Activated CD4-positive, CD25-positive, alpha-beta regulatory T cell treated with anti-CD3 and anti-CD28 coated beads, Interleukin-2, amount 50 U/mL, for 24 hours (primary cell): Measurements from ENCODE around the gene AKAP8L.

Source experiments
- ATAC-seq, 2 donors: fragments of 150-1000 bp; cut with Tn5 transposase; one replicate each; pipeline ENCODE4 v1.10.0; 2021; ENCODE audit warnings: mild to moderate bottlenecking in 1 of 2, moderate library complexity in 1 of 2

The AKAP8L gene, protein sequence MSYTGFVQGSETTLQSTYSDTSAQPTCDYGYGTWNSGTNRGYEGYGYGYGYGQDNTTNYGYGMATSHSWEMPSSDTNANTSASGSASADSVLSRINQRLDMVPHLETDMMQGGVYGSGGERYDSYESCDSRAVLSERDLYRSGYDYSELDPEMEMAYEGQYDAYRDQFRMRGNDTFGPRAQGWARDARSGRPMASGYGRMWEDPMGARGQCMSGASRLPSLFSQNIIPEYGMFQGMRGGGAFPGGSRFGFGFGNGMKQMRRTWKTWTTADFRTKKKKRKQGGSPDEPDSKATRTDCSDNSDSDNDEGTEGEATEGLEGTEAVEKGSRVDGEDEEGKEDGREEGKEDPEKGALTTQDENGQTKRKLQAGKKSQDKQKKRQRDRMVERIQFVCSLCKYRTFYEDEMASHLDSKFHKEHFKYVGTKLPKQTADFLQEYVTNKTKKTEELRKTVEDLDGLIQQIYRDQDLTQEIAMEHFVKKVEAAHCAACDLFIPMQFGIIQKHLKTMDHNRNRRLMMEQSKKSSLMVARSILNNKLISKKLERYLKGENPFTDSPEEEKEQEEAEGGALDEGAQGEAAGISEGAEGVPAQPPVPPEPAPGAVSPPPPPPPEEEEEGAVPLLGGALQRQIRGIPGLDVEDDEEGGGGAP

DNA sequence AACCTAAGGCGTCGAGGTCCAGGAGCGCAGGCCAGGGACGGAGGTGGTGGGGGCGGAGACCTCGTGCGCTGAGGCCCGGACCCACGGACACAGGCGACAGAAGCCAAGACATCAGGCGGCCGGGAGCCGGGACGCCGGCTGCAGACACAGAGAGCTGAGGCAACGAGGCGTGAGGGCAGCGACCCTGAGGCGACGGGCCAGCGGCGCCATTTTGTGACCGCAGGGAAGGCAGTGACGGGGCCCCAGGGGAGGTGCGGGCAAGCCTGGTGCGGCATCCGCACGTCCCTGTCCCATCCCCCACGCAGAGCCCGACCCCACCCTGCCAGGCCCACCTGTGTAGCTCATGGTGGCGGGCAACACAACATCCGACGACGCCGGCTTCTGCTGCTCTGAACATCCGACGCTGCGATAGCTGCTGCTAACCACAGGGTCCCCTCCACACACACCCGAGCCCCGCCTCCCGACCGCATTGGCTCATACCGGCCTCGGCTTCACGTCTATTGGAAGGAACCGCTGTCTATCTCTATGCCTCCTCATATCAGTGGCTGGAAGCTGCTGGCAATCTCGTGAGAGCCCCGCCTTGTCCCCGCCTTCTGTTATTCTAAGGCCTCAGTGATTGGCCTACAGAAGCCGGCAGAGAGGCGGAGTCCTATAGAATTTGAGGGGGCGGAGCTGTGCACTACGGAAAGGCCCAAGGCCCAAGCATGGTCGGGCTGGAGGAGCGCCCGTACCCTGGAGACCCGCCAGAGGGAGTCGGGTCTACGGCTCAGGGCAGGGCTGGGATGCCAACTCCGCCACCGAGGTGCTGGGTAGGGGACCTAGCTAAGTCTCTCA, at the start of gene AKAP8L:
Gene AKAP8L, minus strand, starts transcription at position 410 of the 834 bp plus-strand sequence. Its CDS starts 65 bp downstream, at position 345.
- peak; percentile 96 for ATAC-seq

DNA sequence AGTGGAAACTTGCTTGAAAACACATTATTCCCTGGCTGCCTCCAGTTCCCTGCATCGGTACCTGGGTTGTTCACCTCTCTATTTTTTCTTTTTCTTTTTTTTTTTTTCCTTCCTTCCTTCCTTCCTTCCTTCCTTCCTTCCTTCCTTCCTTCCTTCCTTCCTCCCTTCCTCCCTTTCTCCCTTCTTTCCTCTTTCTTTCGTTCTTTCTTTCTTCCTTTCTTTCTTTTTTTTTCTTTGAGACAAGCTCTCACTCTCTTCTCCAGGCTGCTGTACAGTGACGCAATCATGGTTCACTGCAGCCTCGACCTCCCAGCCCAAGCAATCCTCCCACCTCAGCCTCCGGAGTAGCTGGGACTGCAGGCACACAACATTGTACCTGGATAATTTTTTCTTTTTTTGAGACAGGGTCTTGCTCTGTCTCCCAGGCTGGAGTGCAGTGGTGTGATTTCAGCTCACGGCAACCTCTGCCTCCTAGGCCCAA, 49.0 kb upstream of the AKAP8L start:
- ATAC-seq, result no peak

DNA sequence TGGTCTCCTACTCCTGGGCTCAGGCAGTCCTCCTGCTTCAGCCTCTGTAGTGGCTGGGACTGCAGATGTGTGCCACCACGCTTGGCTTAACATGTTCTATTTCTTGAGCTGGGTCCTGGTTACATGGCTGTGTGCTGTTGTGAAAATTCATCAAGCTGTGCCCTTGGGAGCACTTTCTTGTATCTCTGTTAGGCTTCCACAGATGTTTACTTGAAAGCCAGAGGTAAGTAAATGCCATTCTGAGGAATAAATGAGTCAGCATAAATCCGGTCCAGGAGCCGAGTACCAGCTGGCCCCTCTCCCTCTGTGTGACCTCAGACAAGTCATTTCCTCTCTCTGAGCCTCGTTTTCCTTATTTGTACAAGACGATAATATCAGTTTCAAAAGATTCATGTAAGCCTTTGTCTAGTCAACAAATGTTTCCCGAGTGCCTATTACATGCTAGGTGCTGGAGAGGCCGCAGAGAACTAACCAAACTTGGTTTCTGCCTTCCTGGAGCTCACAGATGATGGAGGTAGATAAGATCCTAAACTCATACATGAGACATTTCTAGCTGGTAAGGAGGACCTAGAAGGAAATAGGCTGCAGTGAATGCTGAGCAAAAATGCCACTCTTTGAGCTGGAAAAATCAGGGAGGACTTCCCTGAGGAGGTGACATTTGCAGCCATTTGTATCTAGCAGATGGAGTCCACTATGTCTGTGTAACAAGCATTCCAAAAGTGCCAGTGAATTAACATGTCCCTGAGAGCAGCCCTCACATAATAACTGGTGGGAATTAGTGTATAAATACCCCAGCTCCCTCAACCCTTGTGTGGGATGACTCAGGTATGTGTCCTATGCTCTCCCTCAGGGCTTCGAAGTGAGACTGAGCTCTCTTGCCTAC, 48.3 kb upstream of the AKAP8L start:
- peak; percentile 56 to 57 for ATAC-seq

GRCh38 chr19:15464394-15465385, 45.9 kb upstream of the AKAP8L start, which contains the start of gene RASAL3:
Gene RASAL3 (minus strand): TSS chr19:15464544. CDS start chr19:15464358, 186 bp downstream.
- ATAC-seq, result peak; percentile 53 to 63

GRCh38 chr19:15463861-15464371, 45.1 kb upstream of the AKAP8L start:
- ATAC-seq, result peak; percentile 77 to 84

- no peak for ATAC-seq
Measured at GRCh38 chr19:15461694-15462093, 42.9 kb upstream of the AKAP8L start.

DNA sequence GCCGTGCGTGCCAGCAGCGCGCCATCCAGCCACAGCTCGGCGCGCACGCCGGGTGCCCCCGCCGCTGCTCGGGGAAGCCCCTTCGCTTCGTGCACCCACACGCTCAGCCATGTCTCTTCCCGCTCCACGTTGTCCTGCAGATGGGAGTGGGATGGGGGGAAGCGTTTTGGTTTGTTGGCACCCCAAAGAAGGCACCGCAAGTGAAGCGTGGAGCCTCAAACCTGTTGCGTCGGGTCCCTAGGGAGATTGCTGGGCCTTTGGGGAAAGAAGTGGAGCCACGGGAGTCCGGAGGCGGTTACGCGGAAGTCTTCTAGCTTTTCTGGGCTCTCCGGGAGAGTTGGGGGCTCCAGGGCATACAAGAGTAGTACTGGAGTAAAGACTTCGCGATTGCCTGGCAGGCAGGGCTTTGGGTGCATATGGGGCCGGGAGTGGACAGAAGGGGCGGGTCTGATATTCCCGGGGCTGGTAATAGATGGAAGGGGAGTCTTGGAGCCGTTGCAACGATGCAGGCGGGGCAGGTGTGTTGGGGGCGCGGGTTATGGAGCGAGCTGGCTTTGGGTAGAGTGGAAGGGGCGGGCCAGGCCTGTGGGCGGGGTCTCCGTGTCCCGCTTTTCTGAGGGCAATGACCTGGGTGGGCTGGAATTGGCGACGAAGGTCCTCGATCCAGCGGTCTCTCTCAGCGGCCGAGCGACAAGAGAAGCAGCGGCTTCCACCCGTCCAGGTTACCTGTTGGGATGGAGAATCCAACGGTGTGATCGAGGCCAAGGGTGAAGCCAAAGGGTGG, 39.1 kb upstream of the AKAP8L start:
- no peak for ATAC-seq

DNA sequence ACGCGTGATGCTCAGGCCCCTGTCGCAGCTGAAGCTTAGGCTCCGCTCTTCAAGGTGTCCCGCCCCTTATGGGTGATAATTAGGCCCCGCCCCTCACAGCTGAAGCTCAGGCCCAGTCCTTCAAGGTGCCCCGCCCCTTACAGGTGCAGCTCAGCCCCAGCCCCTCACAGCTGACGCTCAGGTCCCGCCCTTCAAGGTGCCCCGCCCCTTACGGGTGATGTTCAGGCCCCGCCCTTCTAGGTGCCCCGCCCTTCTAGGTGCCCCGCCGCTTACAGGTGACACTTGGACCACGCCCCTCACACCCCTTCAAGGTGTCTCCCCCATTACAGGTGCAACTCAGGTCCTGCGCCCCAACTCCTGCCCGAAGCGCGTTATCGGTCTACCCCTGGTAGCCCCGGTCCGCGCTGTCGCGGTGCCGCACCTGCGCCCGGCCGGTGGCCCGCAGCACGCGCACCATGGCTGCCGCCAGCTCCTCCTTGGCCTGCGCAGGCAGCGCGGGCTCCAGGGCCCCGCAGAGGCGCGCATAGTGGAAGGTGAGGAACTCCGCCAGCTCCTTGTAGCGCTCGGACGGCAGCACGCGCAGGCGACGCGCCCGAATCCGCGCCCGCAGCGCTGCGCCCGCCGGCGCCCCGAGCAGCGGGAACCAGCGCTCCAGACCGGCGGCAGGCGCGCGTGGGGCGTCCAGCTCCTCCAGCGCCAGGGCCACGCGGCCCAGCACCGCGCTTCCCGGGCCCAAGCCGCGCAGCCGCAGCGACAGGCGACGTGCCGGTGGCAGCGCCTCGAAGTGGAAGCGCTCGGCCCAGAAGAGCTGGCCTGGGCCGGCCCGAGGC, 38.3 kb upstream of the AKAP8L start:
- ATAC-seq, result peak in 1 of 2 donors; percentile 45

DNA sequence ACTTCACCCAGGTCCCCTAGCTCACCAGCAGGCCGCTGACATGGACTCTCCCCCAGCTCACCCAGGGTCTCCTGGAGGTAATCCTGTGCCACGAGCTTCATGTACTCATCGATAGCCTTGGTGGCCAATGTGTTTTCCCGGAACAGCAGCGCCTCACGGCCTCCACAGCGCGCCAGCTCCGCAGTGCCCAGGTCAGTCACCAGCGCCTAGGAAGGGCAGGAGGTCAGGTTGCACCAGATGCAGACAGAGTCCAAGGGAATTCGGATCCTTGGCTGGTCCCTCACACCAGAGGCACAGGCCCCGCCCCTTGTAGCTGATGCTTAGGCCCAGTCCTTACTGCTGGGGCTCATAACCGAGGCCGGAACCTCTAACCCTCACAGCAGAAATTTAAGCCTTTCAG, 37.7 kb upstream of the AKAP8L start:
- no peak for ATAC-seq

GRCh38 chr19:15455996-15456395, 37.2 kb upstream of the AKAP8L start:
- no peak for ATAC-seq

- ATAC-seq, result no peak
Measured at GRCh38 chr19:15453906-15454860, 35.4 kb upstream of the AKAP8L start.

DNA sequence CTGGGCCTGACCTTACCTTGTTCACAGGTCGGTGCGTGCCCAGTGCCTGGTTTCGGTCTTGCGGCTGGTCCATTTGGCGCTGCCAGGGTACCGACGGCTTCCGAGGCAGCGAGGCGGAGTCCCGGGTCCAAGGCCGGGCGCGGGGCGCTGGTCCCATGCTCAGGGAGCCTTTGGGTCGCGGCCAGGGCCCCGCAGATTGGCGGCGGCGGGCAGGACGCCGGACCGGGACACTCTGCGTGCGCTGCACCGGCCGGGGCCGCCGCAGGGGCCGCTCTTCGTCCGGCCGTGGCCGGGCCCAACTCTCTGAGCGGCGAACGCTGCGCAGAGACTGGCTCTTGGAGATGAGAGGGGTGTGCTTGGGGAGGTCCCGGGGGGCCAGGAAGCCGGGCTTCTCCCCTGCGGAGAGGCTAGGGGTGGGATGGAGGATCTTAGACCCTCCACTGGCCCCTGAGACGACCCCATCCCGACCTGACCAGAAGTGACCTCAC, 34.3 kb upstream of the AKAP8L start:
- ATAC-seq, result no peak

GRCh38 chr19:15452111-15453047, 33.6 kb upstream of the AKAP8L start:
- no peak for ATAC-seq

DNA sequence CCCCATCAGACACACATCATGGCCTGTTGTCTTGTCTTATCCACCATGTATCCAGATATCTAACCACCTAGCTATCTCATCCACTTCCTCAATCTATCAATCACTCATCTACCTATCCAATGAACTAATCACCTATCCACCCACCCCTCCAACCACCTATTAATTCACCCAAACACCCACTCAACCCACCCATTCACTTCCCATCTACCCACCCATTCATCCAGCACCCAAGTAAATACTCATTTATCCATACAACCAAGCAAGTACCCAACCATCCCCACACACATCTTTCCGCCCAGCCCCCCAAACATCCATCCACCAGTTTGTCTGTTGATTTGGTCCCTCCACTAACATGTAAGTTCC, 31.7 kb upstream of the AKAP8L start:
- no peak for ATAC-seq

GRCh38 chr19:15449620-15450527, 31.1 kb upstream of the AKAP8L start, which contains the start of gene WIZ:
Gene WIZ (minus strand): TSS chr19:15449956. CDS start chr19:15448307, 1,649 bp downstream.
- ATAC-seq, result peak; percentile 73 to 77
